ENCODE data around the gene CNTD1.
A peak's percentile ranks its signal among the peaks of the same experiment; 100 is the strongest.
"Not testable (repeated sequence)": the region's sequence is repeated elsewhere in the genome, so short reads cannot be mapped to it uniquely, and the experiment has no call there.

The CNTD1 gene

GRCh38 chr17:42769964-42770363 lies 28.7 kb upstream of the CNTD1 start:
- not testable (repeated sequence) for H3K4me3 ChIP-seq (ENCODE audit: insufficient read depth in 1 of 2, low read depth in 1 of 2, low read length in 2 of 2); H3K9ac ChIP-seq (ENCODE audit: low read length); H3K23ac ChIP-seq (ENCODE audit: low read length in 2 of 2); H3K9me3 ChIP-seq (ENCODE audit: control insufficient read depth, low read length); H2BK12ac ChIP-seq (ENCODE audit: low read length in 2 of 2); H2BK120ac ChIP-seq (ENCODE audit: low read depth, low read length); H3K27me3 ChIP-seq (ENCODE audit: control insufficient read depth in 1 of 2, insufficient read depth in 1 of 2, low read length in 2 of 2); H3K4me2 ChIP-seq (ENCODE audit: low read length, poor library complexity, severe bottlenecking); H3K14ac ChIP-seq (ENCODE audit: low read length in 2 of 2); H2BK15ac ChIP-seq (ENCODE audit: low read depth, poor library complexity, severe bottlenecking); H3K4me1 ChIP-seq (ENCODE audit: control insufficient read depth, insufficient read depth, low read depth, low read length); H2BK5ac ChIP-seq (ENCODE audit: low read depth, low read length, poor library complexity, severe bottlenecking); H3K79me1 ChIP-seq (replicated peaks; ENCODE audit: low read length, poor library complexity, severe bottlenecking); DNase-seq; H3K4ac ChIP-seq (ENCODE audit: low read depth in 1 of 2, low read length in 2 of 2); H4K8ac ChIP-seq (ENCODE audit: low read length); H4K91ac ChIP-seq (ENCODE audit: low read length); H3K27ac ChIP-seq (ENCODE audit: low read length, poor library complexity, severe bottlenecking); H3K36me3 ChIP-seq (ENCODE audit: control insufficient read depth in 1 of 2, insufficient read depth in 2 of 2, low read depth in 1 of 2, low read length in 2 of 2); H3K18ac ChIP-seq (ENCODE audit: low read depth in 1 of 2, low read length in 2 of 2); H2AK5ac ChIP-seq (ENCODE audit: low read length, severe bottlenecking); H2AFZ ChIP-seq (ENCODE audit: low read depth, low read length)
- WGBS: 89% methylated on average over 8 of the region's 10 CpGs

- H3K9me3 ChIP-seq (ENCODE audit: control insufficient read depth, low read length): no peaks in the 10 kb centered on the region
- H2BK12ac ChIP-seq (ENCODE audit: low read length in 2 of 2): no peak overlapping the region
- H2BK5ac ChIP-seq (ENCODE audit: low read depth, low read length, poor library complexity, severe bottlenecking): no peak overlapping the region
- H3K4me3 ChIP-seq (ENCODE audit: insufficient read depth in 1 of 2, low read depth in 1 of 2, low read length in 2 of 2): peak overlapping the region in 1 of 2 experiments; percentile 97
- peak overlapping the region in 1 of 2 experiments; percentile 66 for H3K18ac ChIP-seq (ENCODE audit: low read depth in 1 of 2, low read length in 2 of 2)
- no peak overlapping the region for H4K91ac ChIP-seq (ENCODE audit: low read length)
- H3K4me2 ChIP-seq (ENCODE audit: low read length, poor library complexity, severe bottlenecking): peak overlapping the region; percentile 60
- H2AK5ac ChIP-seq (ENCODE audit: low read length, severe bottlenecking): no peak overlapping the region
- H3K79me1 ChIP-seq (replicated peaks; ENCODE audit: low read length, poor library complexity, severe bottlenecking): peaks cover 2% of the 10 kb centered on the region
- no peak overlapping the region for H2BK15ac ChIP-seq (ENCODE audit: low read depth, poor library complexity, severe bottlenecking)
- peaks cover 3 to 30% of the 10 kb centered on the region in 2 experiments for H3K36me3 ChIP-seq (ENCODE audit: control insufficient read depth in 1 of 2, insufficient read depth in 2 of 2, low read depth in 1 of 2, low read length in 2 of 2)
- H3K4ac ChIP-seq (ENCODE audit: low read depth in 1 of 2, low read length in 2 of 2): no peak overlapping the region
- peak overlapping the region; percentile 79 for H4K8ac ChIP-seq (ENCODE audit: low read length)
- H3K27ac ChIP-seq (ENCODE audit: low read length, poor library complexity, severe bottlenecking): peak overlapping the region; percentile 97
- no peak overlapping the region for H3K14ac ChIP-seq (ENCODE audit: low read length in 2 of 2)
- H2AFZ ChIP-seq (ENCODE audit: low read depth, low read length): no peak overlapping the region
- H3K9ac ChIP-seq (ENCODE audit: low read length): peak overlapping the region; percentile 95
- H2BK120ac ChIP-seq (ENCODE audit: low read depth, low read length): no peak overlapping the region
- 18% methylated on average over 3 of the region's 3 CpGs for WGBS
- no peaks in the 10 kb centered on the region for H3K27me3 ChIP-seq (ENCODE audit: control insufficient read depth in 1 of 2, insufficient read depth in 1 of 2, low read length in 2 of 2)
- H3K4me1 ChIP-seq (ENCODE audit: control insufficient read depth, insufficient read depth, low read depth, low read length): peaks cover 10% of the 10 kb centered on the region
- no peak for DNase-seq
- no peak overlapping the region for H3K23ac ChIP-seq (ENCODE audit: low read length in 2 of 2)
Observed at GRCh38 chr17:42772945-42773289, 25.7 kb upstream of the CNTD1 start.

- WGBS: under 1% methylated on average over 31 of the region's 39 CpGs
- no peaks in the 10 kb centered on the region for H3K27me3 ChIP-seq (ENCODE audit: control insufficient read depth in 1 of 2, insufficient read depth in 1 of 2, low read length in 2 of 2)
- peak; percentile 89 for DNase-seq
Observed at GRCh38 chr17:42773290-42774035, 25.2 kb upstream of the CNTD1 start, which contains the start of gene VPS25. TSS of gene VPS25 (plus strand) at chr17:42773449. CDS start at chr17:42773476, 27 bp downstream.

GRCh38 chr17:42774066-42774745 lies 24.5 kb upstream of the CNTD1 start:
- H2AFZ ChIP-seq (ENCODE audit: low read depth, low read length): no peak overlapping the region

More at GRCh38 chr17:42773290-42774035, 25.2 kb upstream of the CNTD1 start, which contains the start of gene VPS25:
- H3K36me3 ChIP-seq (ENCODE audit: control insufficient read depth in 1 of 2, insufficient read depth in 2 of 2, low read depth in 1 of 2, low read length in 2 of 2): peaks cover 8 to 35% of the 10 kb centered on the region in 2 experiments
- peak within 1 kb of the TSS in 1 of 2 experiments; percentile 68 for H3K14ac ChIP-seq (ENCODE audit: low read length in 2 of 2)
- peak within 1 kb of the TSS; percentile 68 to 97 for H3K4me3 ChIP-seq (ENCODE audit: insufficient read depth in 1 of 2, low read depth in 1 of 2, low read length in 2 of 2)
- peak within 1 kb of the TSS; percentile 92 for H4K91ac ChIP-seq (ENCODE audit: low read length)
- H3K4ac ChIP-seq (ENCODE audit: low read depth in 1 of 2, low read length in 2 of 2): peak within 1 kb of the TSS; percentile 69 to 96
- peak within 1 kb of the TSS; percentile 66 to 85 for H3K18ac ChIP-seq (ENCODE audit: low read depth in 1 of 2, low read length in 2 of 2)
- H2AK5ac ChIP-seq (ENCODE audit: low read length, severe bottlenecking): peak within 1 kb of the TSS; percentile 62
- H3K23ac ChIP-seq (ENCODE audit: low read length in 2 of 2): peak within 1 kb of the TSS in 1 of 2 experiments; percentile 40
- no peak within 1 kb of the TSS for H2BK12ac ChIP-seq (ENCODE audit: low read length in 2 of 2)
- H4K8ac ChIP-seq (ENCODE audit: low read length): peak within 1 kb of the TSS; percentile 100
- H3K27ac ChIP-seq (ENCODE audit: low read length, poor library complexity, severe bottlenecking): peak within 1 kb of the TSS; percentile 97
- no peaks in the 10 kb centered on the region for H3K9me3 ChIP-seq (ENCODE audit: control insufficient read depth, low read length)
- peak within 1 kb of the TSS; percentile 95 for H3K9ac ChIP-seq (ENCODE audit: low read length)
- no peak within 1 kb of the TSS for H2BK120ac ChIP-seq (ENCODE audit: low read depth, low read length)
- H2BK5ac ChIP-seq (ENCODE audit: low read depth, low read length, poor library complexity, severe bottlenecking): peak within 1 kb of the TSS; percentile 95
- H3K79me1 ChIP-seq (replicated peaks; ENCODE audit: low read length, poor library complexity, severe bottlenecking): peaks cover 2% of the 10 kb centered on the region
- H2BK15ac ChIP-seq (ENCODE audit: low read depth, poor library complexity, severe bottlenecking): peak within 1 kb of the TSS; percentile 63
- peaks cover 10% of the 10 kb centered on the region for H3K4me1 ChIP-seq (ENCODE audit: control insufficient read depth, insufficient read depth, low read depth, low read length)
- peak within 1 kb of the TSS; percentile 93 for H3K4me2 ChIP-seq (ENCODE audit: low read length, poor library complexity, severe bottlenecking)
- peak within 1 kb of the TSS; percentile 43 for H2AFZ ChIP-seq (ENCODE audit: low read depth, low read length)

More at GRCh38 chr17:42774066-42774745, 24.5 kb upstream of the CNTD1 start:
- Histone ChIP-seq H3K36me3 (ENCODE audit: control insufficient read depth in 1 of 2, insufficient read depth in 2 of 2, low read depth in 1 of 2, low read length in 2 of 2) (peaks cover 16 to 42% of the 10 kb centered on the region in 2 experiments), H2AK5ac (ENCODE audit: low read length, severe bottlenecking) (peak overlapping the region; percentile 28), H3K18ac (ENCODE audit: low read depth in 1 of 2, low read length in 2 of 2) (no peak overlapping the region), H3K23ac (ENCODE audit: low read length in 2 of 2) (no peak overlapping the region), H3K14ac (ENCODE audit: low read length in 2 of 2) (no peak overlapping the region), H2BK15ac (ENCODE audit: low read depth, poor library complexity, severe bottlenecking) (no peak overlapping the region), H2BK120ac (ENCODE audit: low read depth, low read length) (no peak overlapping the region), H3K4me2 (ENCODE audit: low read length, poor library complexity, severe bottlenecking) (peak overlapping the region; percentile 93), H4K91ac (ENCODE audit: low read length) (no peak overlapping the region), H3K4me3 (ENCODE audit: insufficient read depth in 1 of 2, low read depth in 1 of 2, low read length in 2 of 2) (peak overlapping the region in 1 of 2 experiments; percentile 97), H2BK12ac (ENCODE audit: low read length in 2 of 2) (no peak overlapping the region), H3K4me1 (ENCODE audit: control insufficient read depth, insufficient read depth, low read depth, low read length) (peaks cover 10% of the 10 kb centered on the region), H3K9me3 (ENCODE audit: control insufficient read depth, low read length) (no peaks in the 10 kb centered on the region), H3K4ac (ENCODE audit: low read depth in 1 of 2, low read length in 2 of 2) (no peak overlapping the region), H3K79me1 (replicated peaks; ENCODE audit: low read length, poor library complexity, severe bottlenecking) (peaks cover 2% of the 10 kb centered on the region), H3K27me3 (ENCODE audit: control insufficient read depth in 1 of 2, insufficient read depth in 1 of 2, low read length in 2 of 2) (no peaks in the 10 kb centered on the region), H3K27ac (ENCODE audit: low read length, poor library complexity, severe bottlenecking) (peak overlapping the region; percentile 97), H2BK5ac (ENCODE audit: low read depth, low read length, poor library complexity, severe bottlenecking) (peak overlapping the region; percentile 95), H4K8ac (ENCODE audit: low read length) (no peak overlapping the region), H3K9ac (ENCODE audit: low read length) (peak overlapping the region; percentile 95)
- WGBS: 56% methylated on average over 1 of the region's 3 CpGs
- no peak for DNase-seq

All from mesenchymal stem cell (in vitro differentiated cells and primary cell).